T-helper 1 cell treated with Interleukin-12 subunit alpha and Interleukin-12 subunit beta and Interleukin-4 antibody, amounts not matched to agents 30 ng/mL and 1 ng/mL, for 36 hours (primary cell): ENCODE results near the gene PPIB. TPM values are rescaled to one million over a fixed set of nuclear protein-coding genes. Genes with fewer than 3 reads are reported as not detected.

Experiments
- intact Hi-C: fragments of 100-400 bp; cut with micrococcal nuclease; formaldehyde crosslinking; loops from one replicate; pipeline ENCODE4 v1.15.1; 2024
- total RNA-seq: library from RNA; stranded (reverse); gene quantifications from 2 replicates; pipeline ENCODE4 v1.2.3, GENCODE V29; 2022

The PPIB gene
- 541 and 558 TPM in 2 replicates for total RNA-seq

GRCh38 chr15:64162869-64163658 lies at the start of gene PPIB:
Gene PPIB, minus strand, starts transcription at chr15:64163022. Its CDS starts 36 bp downstream, at chr15:64162986.
- intact Hi-C loops, result loop anchor here (1.0 to 10.0 kb wide), 15 partner anchors 10 to 1132 kb away; partner anchors contain the start of genes APH1B, CSNK1G1, PCLAF and RNU5A-1

- intact Hi-C loops, result no loop called here
Observed at GRCh38 chr15:64211696-64212095, 48.9 kb upstream of the PPIB start.

- intact Hi-C loops, result no loop called here
Observed at GRCh38 chr15:64210371-64210770, 47.5 kb upstream of the PPIB start.

DNA sequence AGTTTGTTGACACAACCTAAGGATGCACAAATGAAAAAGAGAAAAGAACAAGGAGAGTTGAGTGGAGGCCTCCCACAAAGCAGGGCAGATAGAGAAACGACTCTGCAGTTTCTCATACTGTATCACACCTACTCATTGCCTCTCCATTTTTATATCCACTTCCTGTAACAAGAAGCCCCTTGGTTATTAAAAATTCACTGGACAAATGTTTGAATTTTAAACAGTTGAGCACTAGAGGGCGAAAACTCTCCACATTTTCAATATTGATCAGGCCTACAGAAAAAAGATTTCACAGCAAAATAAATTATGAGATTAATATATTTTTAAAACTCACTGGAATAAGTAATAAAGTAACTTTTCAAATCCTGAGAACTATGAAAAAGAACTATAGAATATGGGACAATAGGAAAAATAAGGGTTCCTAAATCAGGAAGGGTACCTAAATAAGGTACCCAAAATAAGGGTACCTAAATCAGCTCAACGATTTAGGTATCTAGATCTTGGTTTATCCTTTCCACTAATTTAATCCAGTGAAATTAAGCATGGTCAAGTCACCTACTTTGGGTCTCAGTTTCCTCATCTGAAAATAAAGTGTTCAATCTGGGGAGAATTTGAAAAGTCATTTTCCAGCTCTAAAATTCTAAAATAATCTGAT lies 47.0 kb upstream of the PPIB start:
- intact Hi-C loops, result loop anchor here (1.0 kb wide), 2 partner anchors 146 to 518 kb away; partner anchors contain the start of gene CSNK1G1

DNA sequence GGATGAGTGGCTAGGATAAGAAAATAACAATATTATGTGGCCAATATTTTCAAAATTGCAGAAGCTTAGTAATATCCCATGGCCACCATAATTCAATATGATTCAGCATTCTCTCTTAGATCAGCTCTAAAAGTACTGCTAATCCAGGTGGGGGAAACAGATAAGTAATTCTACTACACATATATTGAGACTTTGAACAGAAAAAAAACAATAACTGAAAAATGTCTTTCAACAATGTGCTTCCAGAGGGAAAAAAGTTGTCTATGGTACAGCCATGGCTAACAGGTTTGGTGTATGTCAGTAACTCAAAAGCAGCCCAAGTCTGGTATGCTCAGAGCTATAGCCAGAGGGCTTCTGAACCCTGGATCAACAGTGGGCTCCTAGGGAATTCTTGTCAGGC lies 42.4 kb upstream of the PPIB start:
- intact Hi-C loops, result no loop called here

DNA sequence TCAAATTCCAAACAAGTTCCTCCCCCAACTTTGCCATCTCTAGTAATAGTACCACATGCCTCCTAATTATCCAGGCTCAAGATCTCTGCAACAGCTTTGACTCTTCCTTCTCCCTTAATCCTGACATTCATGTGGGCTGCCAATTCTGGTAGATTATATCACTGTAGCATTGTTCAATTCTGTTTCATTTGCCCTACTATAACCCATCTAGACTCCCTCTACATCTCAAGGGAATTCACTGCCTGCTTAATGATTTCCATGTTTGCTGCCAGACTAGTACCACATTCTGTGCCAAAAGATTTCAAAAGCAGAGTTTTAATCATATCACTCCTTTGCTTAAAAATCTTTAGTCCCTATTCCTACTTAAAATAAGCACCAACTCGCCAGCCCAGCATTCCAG lies 34.6 kb upstream of the PPIB start:
- intact Hi-C loops, result no loop called here

DNA sequence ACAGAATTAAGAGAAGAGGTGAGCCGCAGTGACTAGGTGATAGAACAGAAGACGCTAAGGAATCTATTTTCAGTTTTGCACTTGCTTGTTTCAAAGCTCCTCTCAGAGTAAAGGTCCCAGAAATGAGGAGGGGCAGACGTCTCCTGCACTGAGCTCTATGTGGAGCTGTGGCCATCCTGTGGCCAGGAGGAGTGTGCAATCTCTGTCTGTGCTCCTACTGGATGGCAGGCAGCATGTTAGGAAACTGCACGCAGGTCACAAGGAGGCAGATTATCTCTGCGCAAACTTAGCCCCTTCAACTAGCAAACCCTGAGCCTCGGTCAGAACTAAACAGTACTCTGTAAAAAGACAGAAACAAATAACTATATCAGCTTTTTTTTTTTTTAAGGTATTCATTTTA lies 31.1 kb upstream of the PPIB start:
- intact Hi-C loops, result no loop called here

- intact Hi-C loops, result no loop called here
Observed at GRCh38 chr15:64191971-64192830, 29.4 kb upstream of the PPIB start.

GRCh38 chr15:64187396-64188191 lies 24.8 kb upstream of the PPIB start:
- intact Hi-C loops, result loop anchor here (2.0 kb wide), 1 partner anchor 59 kb away; no protein-coding TSS in a partner anchor

DNA sequence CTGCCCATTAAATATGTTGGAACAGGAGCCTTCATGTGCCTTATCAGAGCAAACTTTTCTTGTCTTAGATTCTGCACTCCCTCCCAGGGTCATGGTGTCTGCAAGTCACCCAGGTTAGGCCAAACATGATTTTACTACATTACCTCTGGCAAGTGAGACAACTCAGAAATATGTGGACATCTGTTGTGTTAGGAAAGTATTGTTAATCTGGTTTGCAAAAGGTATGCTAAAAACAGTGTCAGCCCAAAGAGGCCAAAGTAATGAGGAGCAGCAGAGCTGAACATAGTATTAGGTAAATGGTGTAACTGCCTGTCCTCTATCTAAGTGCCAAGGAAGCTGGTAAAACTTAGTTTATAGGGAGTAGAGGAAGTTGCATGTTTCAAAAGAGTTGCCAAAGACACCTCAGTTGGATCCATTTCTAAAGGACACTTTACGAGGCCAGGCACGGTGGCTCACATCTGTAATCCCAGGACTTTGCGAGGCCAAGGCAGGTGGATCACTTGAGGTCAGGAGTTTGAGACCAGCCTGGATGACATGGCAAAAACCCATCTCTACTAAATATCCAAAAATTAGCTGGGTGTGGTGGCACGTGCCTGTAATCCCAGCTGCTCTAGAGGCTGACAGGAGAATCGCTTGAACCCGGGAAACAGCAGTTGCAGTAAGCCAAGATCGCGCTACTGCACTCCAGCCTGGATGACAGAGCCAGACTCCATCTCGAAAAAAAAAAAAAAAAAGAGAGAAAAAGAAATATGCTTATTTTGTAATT lies 22.5 kb upstream of the PPIB start:
- intact Hi-C loops, result no loop called here

DNA sequence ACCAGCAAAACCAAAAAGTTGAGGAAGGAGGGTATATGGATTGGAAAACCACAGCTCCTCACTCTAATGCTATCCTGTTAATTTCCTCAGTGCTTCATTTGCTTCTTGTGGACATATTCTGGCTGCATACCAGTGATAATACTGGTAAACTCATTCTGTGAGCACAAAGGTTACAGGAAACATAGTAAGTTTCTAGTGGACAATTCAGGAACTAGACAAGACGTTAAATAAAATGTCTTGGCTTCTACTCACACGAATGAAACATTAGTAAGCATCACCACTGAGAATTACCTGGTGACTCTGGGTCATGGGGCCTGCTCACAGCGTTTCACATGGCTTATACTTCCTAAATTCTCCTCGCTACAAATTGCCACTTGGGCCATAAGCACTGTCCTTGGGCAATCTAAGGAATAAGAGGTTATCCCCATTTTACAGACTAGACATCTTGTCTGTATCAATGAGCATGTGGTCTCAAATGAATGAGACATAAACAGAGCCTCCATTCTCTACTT lies 20.1 kb upstream of the PPIB start:
- intact Hi-C loops, result no loop called here

GRCh38 chr15:64180235-64180824 lies 17.5 kb upstream of the PPIB start:
- intact Hi-C loops, result no loop called here

GRCh38 chr15:64166102-64166890 lies 3.5 kb upstream of the PPIB start:
- intact Hi-C loops, result loop anchor here (10.0 kb wide), 1 partner anchor 1129 kb away; the partner anchor contains the start of gene RNU5A-1

GRCh38 chr15:64164436-64164835 lies 1.6 kb upstream of the PPIB start:
- intact Hi-C loops, result loop anchor here (5.0 to 10.0 kb wide), 5 partner anchors 298 to 1130 kb away; partner anchors contain the start of genes RNU5A-1 and ZNF609

- intact Hi-C loops, result loop anchor here (1.0 to 10.0 kb wide), 15 partner anchors 11 to 1131 kb away; partner anchors contain the start of genes APH1B, CSNK1G1, PCLAF and RNU5A-1
Observed at GRCh38 chr15:64163659-64164362, 989 bp upstream of the PPIB start.

GRCh38 chr15:64162478-64162868 lies 349 bp downstream of the PPIB start:
- intact Hi-C loops, result loop anchor here (2.0 to 10.0 kb wide), 7 partner anchors 84 to 1132 kb away; partner anchors contain the start of genes RNU5A-1 and ZNF609

DNA sequence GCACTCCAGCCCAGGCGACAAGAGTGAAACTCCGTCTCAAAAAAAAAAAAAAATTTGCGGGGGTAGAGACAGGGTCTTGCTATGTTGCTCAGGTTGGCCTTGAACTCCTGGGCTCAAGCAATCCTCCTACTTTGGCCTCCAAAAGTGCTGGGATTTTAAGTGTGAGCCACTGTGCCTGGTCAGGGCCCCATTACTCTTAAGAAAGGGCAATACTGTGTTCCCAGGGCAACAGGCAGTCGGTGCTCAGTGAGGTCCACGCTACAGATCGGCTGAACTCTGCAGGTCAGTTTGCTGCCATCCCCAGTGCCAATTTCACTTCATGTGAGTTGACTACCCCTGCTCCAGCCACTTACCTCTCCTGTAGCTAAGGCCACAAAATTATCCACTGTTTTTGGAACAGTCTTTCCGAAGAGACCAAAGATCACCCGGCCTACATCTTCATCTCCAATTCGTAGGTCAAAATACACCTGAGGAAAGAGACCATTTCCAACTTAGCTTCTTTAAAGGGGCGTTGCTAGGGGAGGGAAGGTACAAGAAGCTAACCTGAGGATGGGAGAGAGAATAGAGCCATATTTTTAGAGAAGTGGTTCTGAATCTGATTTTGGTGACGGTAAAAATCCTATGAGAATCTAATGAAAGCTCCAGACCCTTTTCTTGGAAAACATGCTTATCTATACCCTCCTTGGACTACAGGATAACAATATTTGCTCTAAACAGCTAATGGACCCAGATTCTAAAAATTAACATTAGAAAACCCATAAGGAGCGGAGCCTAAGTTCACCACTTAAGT lies 939 bp downstream of the PPIB start:
- intact Hi-C loops, result loop anchor here (2.0 to 10.0 kb wide), 7 partner anchors 85 to 1133 kb away; partner anchors contain the start of genes RNU5A-1 and ZNF609
